GM12878 (cell line): ENCODE data around the gene RAD23B. TPM values are rescaled to one million over a fixed set of nuclear protein-coding genes. Genes with fewer than 3 reads are reported as not detected.

Experiments used
- ATAC-seq: fragments of 200-7000 bp; cut with Tn5 transposase; 3 replicates; pipeline ENCODE4 v1.9.1; 2020; ENCODE audit warnings: mild to moderate bottlenecking, moderate library complexity
- BruUV-seq: library from RNA; stranded (reverse); fragments of 400-500 nt; replicated peaks from 2 replicates; lab custom pipeline; 2021; lab: Mats Ljungman, UMichigan
- CTCF ChIA-PET: fragments of 300-600 bp; sonication (Branson Sonifier 250); formaldehyde crosslinking; extraction: SDS; loops from one replicate; lab custom pipeline; 2021; ENCODE audit warnings: inconsistent platforms; lab: Yijun Ruan, JAX
- POLR2A ChIA-PET: fragments of 350-600 bp; formaldehyde crosslinking; extraction: SDS; loops from one replicate; lab custom pipeline; 2021; ENCODE audit warnings: inconsistent platforms; lab: Charles Lee
- RAD21 ChIA-PET: fragments of 300-600 bp; sonication (Branson Sonifier 250); formaldehyde crosslinking; loops from one replicate; lab custom pipeline; 2023; ENCODE audit warnings: antibody characterized with exemption; ENCODE audit not compliant: unreplicated experiment; lab: Charles Lee
- SMC1A ChIA-PET: fragments of 300-600 bp; sonication (Branson Sonifier 250); formaldehyde crosslinking; loops from one replicate; lab custom pipeline; 2023; ENCODE audit not compliant: unreplicated experiment, uncharacterized antibody; lab: Charles Lee
- DNase-seq: peaks from one replicate; pipeline ENCODE4 v3.0.0-alpha.2; 2011; ENCODE audit warnings: low read depth, low spot score
- FAIRE-seq: peaks from 3 replicates; lab custom pipeline; 2011; peaks lifted over from hg19 to GRCh38; lab: Jason Lieb, UNC
- H2AFZ ChIP-seq: 2 replicates; pipeline ENCODE4 v1.6.0; 2011; ENCODE audit warnings: low read depth, low read length, control low read depth; ENCODE audit not compliant: control insufficient read depth
- H3K27ac ChIP-seq: 2 replicates; pipeline ENCODE4 v1.5.1; 2011; ENCODE audit warnings: control low read depth; ENCODE audit not compliant: control insufficient read depth, insufficient read depth
- H3K27me3 ChIP-seq, 2 experiments: replicated peaks in 1 of 2; 2 replicates each; pipeline versions ENCODE4 v1.6.0 to v1.6.1; 2011; ENCODE audit warnings: low read length in 1 of 2; ENCODE audit not compliant: control insufficient read depth in 2 of 2, insufficient read depth in 2 of 2
- H3K36me3 ChIP-seq, 2 experiments: 2 replicates each; pipeline ENCODE4 v1.5.1; 2011; ENCODE audit warnings: low read length in 1 of 2; ENCODE audit not compliant: control insufficient read depth in 2 of 2, insufficient read depth in 2 of 2
- H3K4me1 ChIP-seq: 2 replicates; pipeline ENCODE4 v1.6.1; 2011; ENCODE audit warnings: mild to moderate bottlenecking, low read length, moderate library complexity, mixed read lengths; ENCODE audit not compliant: control insufficient read depth, insufficient read depth
- H3K4me2 ChIP-seq: 2 replicates; pipeline ENCODE4 v1.6.0; 2011; ENCODE audit warnings: control low read depth; ENCODE audit not compliant: control insufficient read depth, insufficient read depth
- H3K4me3 ChIP-seq: fragments of 200-600 bp; sonication (generic); 2 replicates; pipeline ENCODE4 v1.5.1; 2016
- H3K79me2 ChIP-seq: 2 replicates; pipeline ENCODE4 v1.6.0; 2011; ENCODE audit warnings: low read length; ENCODE audit not compliant: control insufficient read depth, insufficient read depth
- H3K9ac ChIP-seq: 2 replicates; pipeline ENCODE4 v1.8.0; 2011; ENCODE audit warnings: low read length, control low read depth, mixed read lengths; ENCODE audit not compliant: control insufficient read depth, insufficient read depth
- H3K9me3 ChIP-seq: replicated peaks from 3 replicates; pipeline ENCODE4 v1.5.1; 2011; ENCODE audit warnings: mild to moderate bottlenecking, low read length; ENCODE audit not compliant: control insufficient read depth, insufficient read depth
- H4K20me1 ChIP-seq: 2 replicates; pipeline ENCODE4 v1.6.0; 2011; ENCODE audit not compliant: control insufficient read depth, insufficient read depth
- CBFB ChIP-seq: IDR thresholded peaks from 2 replicates; pipeline ENCODE4 v1.6.1; 2016; ENCODE audit warnings: antibody characterized with exemption, low read depth
- NR2C1 ChIP-seq: fragments of 450-650 bp; IDR thresholded peaks from 2 replicates; pipeline ENCODE4 v1.6.1; 2017; ENCODE audit warnings: antibody characterized with exemption, mild to moderate bottlenecking, moderate library complexity
- PML ChIP-seq: IDR thresholded peaks from 2 replicates; pipeline ENCODE4 v1.6.1; 2012; ENCODE audit warnings: low read length, inconsistent platforms
- POLR2A ChIP-seq: IDR thresholded peaks from 2 replicates; pipeline ENCODE4 v1.6.1; 2011; ENCODE audit warnings: low read depth, mild to moderate bottlenecking, low read length
- POLR2AphosphoS5 ChIP-seq: IDR thresholded peaks from 2 replicates; pipeline ENCODE4 v1.6.1; 2011; ENCODE audit warnings: mild to moderate bottlenecking, low read length, inconsistent platforms
- STAT1 ChIP-seq: fragments of 450-650 bp; conservative IDR thresholded peaks from 2 replicates; pipeline ENCODE4 v1.6.1; 2014; ENCODE audit warnings: antibody characterized with exemption, mild to moderate bottlenecking
- WGBS: methylation state at CpG from one replicate; pipeline ENCODE4 v1.1.6; 2016; ENCODE audit warnings: low lambda C conversion rate; ENCODE audit not compliant: insufficient replicate concordance, insufficient coverage; ENCODE audit errors: missing lambda C conversion rate; 5-methylcytosine and 5-hydroxymethylcytosine counted together
- in situ Hi-C: fragments of 300-500 bp; cut with MboI; formaldehyde crosslinking; loops from 9 replicates; pipeline ENCODE4 v1.14.3; 2018; ENCODE audit warnings: mixed read lengths
- intact Hi-C: fragments of 100-400 bp; cut with micrococcal nuclease; formaldehyde crosslinking; loops from one replicate; pipeline ENCODE4 v1.14.2; 2022; ENCODE audit not compliant: unreplicated experiment
- polyA plus RNA-seq, 11 experiments: library from polyadenylated mRNA; depleted of rRNA in 4 of 11; unstranded in 6 of 11; stranded (reverse) in 5 of 11; fragments of >200 nt; fragmentation: Nextera tagmentation in 4 of 11; fragmentation: Illumina TruSeq in 1 of 11; extraction: Ambion mirVana in 4 of 11; extraction: Trizol in 1 of 11; gene quantifications; 1 replicate in 1 of 11; 2 replicates in 10 of 11; pipeline versions ENCODE4 v1.2.1 to v1.2.3, GENCODE V29; 2011 to 2016; ENCODE audit warnings: inconsistent platforms in 2 of 11, missing spikeins in 2 of 11, low read depth in 1 of 11
- total RNA-seq, 4 experiments: library from RNA; depleted of rRNA in 3 of 4; stranded (reverse); fragments of >200 nt in 3 of 4; fragmentation: Illumina TruSeq in 1 of 4; extraction: Trizol in 1 of 4; gene quantifications; 2 replicates each; pipeline versions ENCODE4 v1.2.1 to v1.2.3, GENCODE V29; 2013 to 2021

The RAD23B gene
- total and polyA plus RNA-seq, 10 of the 15 experiments (the other 5 are each of a cell fraction or from before 2014, with no cell fraction given), result 10.3 to 256 (median 54.6) TPM

DNA sequence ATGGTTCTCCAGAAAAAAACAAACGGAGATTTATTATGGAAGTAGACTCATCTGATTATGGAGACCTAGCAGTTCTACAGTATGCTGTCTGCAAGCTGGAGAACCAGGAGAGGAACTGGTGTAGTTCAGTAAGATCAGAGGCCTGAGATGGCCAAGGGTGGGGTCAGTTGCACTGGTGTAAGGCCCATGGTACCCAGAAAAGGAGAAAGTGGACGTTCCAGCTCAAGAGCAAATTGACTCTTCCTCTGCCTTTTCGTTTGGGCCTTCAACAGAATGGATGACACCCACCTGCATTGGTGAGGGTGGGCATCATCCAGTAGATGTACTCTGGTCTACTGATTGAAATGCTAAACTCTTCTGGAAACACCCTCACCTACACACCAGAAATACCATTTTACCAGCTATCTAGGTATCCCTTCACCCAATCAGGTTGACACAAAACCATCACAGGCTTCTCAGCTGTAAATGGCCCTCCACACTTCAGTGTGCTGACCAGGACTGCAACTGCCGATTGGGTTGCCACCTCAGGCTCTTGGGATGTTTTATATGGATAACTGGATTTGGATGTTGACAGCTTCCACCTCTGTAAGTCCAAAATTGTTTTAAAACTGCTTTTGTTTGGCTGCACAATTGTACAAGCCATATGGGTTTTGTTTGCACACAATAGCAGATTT, 51.2 kb downstream of the RAD23B start:
- H2AFZ ChIP-seq, result no peak overlapping the region
- H3K27me3 ChIP-seq, result no peaks in the 10 kb centered on the region
- CTCF ChIA-PET, result interaction anchor here (0.7 to 1.3 kb wide), 4 partner anchors 160 to 178 kb away, joined by 3 to 4 read pairs (median 4); no protein-coding TSS in a partner anchor
- in situ Hi-C loops, result no loop called here
- TF ChIP-seq POLR2AphosphoS5, result peak; percentile 28; the same call in 1 of the 2 replicates
- TF ChIP-seq NR2C1, result no peak
- TF ChIP-seq POLR2A, result peak; percentile 54
- no peak for TF ChIP-seq STAT1
- H3K9ac ChIP-seq, result no peak overlapping the region
- ATAC-seq (no peak), FAIRE-seq (no peak), DNase-seq (no peak)
- H4K20me1 ChIP-seq, result no peaks in the 10 kb centered on the region
- RAD21 ChIA-PET, result interaction anchor here (0.7 to 1.0 kb wide), 2 partner anchors 28 to 176 kb away, joined by 4 to 5 read pairs; no protein-coding TSS in a partner anchor
- 82% methylated on average over 4 of the region's 4 CpGs for WGBS
- POLR2A ChIA-PET, result no interaction called here
- H3K4me1 ChIP-seq, result no peaks in the 10 kb centered on the region
- H3K27ac ChIP-seq, result no peak overlapping the region
- SMC1A ChIA-PET, result interaction anchor here (0.9 to 1.9 kb wide), 2 partner anchors 95 to 165 kb away, joined by 3 to 5 read pairs; no protein-coding TSS in a partner anchor
- no peaks in the 10 kb centered on the region for H3K79me2 ChIP-seq
- no TSS peak for BruUV-seq
- peaks cover 6 to 27% of the 10 kb centered on the region in 2 experiments for H3K36me3 ChIP-seq
- no peak overlapping the region for H3K4me3 ChIP-seq
- intact Hi-C loops, result no loop called here
- no peaks in the 10 kb centered on the region for H3K9me3 ChIP-seq
- H3K4me2 ChIP-seq, result no peak overlapping the region

- H3K9ac ChIP-seq, result no peak overlapping the region
- WGBS, result 98% methylated on average over 3 of the region's 3 CpGs
- peak; percentile 36; the same call in 1 of the 2 replicates for TF ChIP-seq POLR2AphosphoS5
- no peak for TF ChIP-seq PML
- TF ChIP-seq POLR2A, result peak; percentile 37; the same call in 1 of the 2 replicates
- no peak for TF ChIP-seq CBFB
- TF ChIP-seq, all 136 proteins: peak for 2
- ChIA-PET RAD21 (interaction anchor here (0.7 kb wide), 1 partner anchor 29 kb away, joined by 5 read pairs; no protein-coding TSS in a partner anchor), SMC1A (interaction anchor here (0.9 kb wide), 2 partner anchors 75 to 166 kb away, joined by 3 read pairs; no protein-coding TSS in a partner anchor), CTCF (interaction anchor here (1.3 kb wide), 1 partner anchor 162 kb away, joined by 4 read pairs; no protein-coding TSS in a partner anchor), POLR2A (no interaction called here)
- H3K36me3 ChIP-seq, result peaks cover 6 to 26% of the 10 kb centered on the region in 2 experiments
- H2AFZ ChIP-seq, result no peak overlapping the region
- no peak for ATAC-seq
- in situ Hi-C loops, result no loop called here
- H3K4me2 ChIP-seq, result no peak overlapping the region
- BruUV-seq, result no TSS peak
- no peak for DNase-seq
- H3K27me3 ChIP-seq, result no peaks in the 10 kb centered on the region
- intact Hi-C loops, result no loop called here
- H3K79me2 ChIP-seq, result no peaks in the 10 kb centered on the region
- no peak overlapping the region for H3K27ac ChIP-seq
- no peak overlapping the region for H3K4me3 ChIP-seq
- no peaks in the 10 kb centered on the region for H3K9me3 ChIP-seq
- H4K20me1 ChIP-seq, result no peaks in the 10 kb centered on the region
- no peaks in the 10 kb centered on the region for H3K4me1 ChIP-seq
- FAIRE-seq, result no peak
Observed at GRCh38 chr9:107335331-107335730, 52.3 kb downstream of the RAD23B start.
